ENCODE measurements around the gene KNOP1. TPM values are rescaled to one million over a fixed set of nuclear protein-coding genes. Genes with fewer than 3 reads are reported as not detected.
A peak's percentile ranks its signal among the peaks of the same experiment; 100 is the strongest.
"Not testable (repeated sequence)": the region's sequence is repeated elsewhere in the genome, so short reads cannot be mapped to it uniquely, and the experiment has no call there.

KNOP1 gene
- total RNA-seq, 1 donor from 2014 or later = 11.5 TPM

DNA sequence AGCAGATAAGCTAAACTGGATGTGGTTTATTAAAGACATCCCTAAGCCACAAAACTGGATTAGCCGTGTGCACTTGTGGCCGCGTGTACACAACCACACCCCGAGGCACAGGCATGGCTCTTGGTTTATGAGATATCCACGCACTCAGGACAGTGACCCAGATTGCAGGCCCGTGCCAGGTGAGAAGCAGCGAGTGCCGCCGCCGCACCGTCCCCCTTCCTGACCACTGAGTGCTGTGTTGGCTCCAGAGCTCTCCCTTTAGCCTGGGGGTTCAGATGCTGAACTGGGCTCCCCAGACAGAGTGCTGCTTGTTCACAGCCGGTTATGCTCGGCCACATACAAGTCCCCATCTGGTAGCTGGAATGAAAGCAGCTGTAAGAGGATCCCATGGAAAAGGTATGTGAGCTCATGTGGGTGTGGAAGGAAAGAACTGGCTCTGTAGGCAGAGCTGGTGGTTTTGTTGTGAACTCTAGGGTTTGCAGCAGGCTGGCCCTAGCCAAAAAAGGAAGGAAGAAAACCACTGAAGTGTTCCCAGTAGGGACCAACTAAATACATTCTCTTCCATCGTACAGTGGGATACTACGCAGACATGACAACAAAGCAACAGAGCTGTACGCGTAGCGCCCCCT lies 29.5 kb downstream of the KNOP1 start:
- H3K27me3 ChIP-seq (ENCODE audit: control insufficient read depth in 3 of 3, insufficient read depth in 3 of 3, low read length in 3 of 3) = no peaks in the 10 kb centered on the region
- peak overlapping the region; percentile 54 for H3K27ac ChIP-seq (ENCODE audit: low read depth, low read length)
- H3K9ac ChIP-seq (ENCODE audit: low read depth in 1 of 3, low read length in 3 of 3) = no peak overlapping the region
- H3K9me3 ChIP-seq (ENCODE audit: control insufficient read depth in 3 of 3, low read length in 3 of 3) = peaks cover 0 to 2% (median 0%) of the 10 kb centered on the region in 3 donors
- no peak overlapping the region for H3K4me3 ChIP-seq (ENCODE audit: low read length in 3 of 3)
- H3K4me1 ChIP-seq (ENCODE audit: control insufficient read depth in 3 of 3, insufficient read depth in 3 of 3, low read length in 3 of 3) = peaks cover 8 to 28% (median 21%) of the 10 kb centered on the region in 3 donors
- peaks cover 21 to 37% (median 21%) of the 10 kb centered on the region in 3 donors for H3K36me3 ChIP-seq (ENCODE audit: control insufficient read depth in 3 of 3, insufficient read depth in 3 of 3, low read length in 3 of 3)

DNA sequence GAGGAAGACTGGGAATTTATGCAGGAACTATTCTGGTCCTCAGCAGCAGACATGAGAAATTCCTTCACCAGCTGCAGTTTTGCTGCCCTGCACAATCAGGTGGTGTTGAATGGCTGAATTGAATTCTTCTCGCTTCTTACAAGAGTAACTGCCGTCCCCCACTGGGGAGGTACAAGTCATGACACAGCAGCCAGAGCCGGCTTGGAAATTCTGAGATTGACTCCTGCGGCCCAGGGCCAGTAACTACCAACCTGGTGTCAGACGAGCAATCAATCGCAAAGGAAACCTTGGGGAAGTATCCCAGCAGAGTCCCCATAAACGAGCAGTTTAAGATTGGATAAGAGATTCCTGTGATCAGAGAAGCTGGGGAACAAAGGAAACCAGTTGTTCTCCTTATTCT lies 30.7 kb downstream of the KNOP1 start:
- H3K27ac ChIP-seq (ENCODE audit: low read depth, low read length) = no peak overlapping the region
- H3K36me3 ChIP-seq (ENCODE audit: control insufficient read depth in 3 of 3, insufficient read depth in 3 of 3, low read length in 3 of 3) = peaks cover 27 to 47% (median 32%) of the 10 kb centered on the region in 3 donors
- H3K9ac ChIP-seq (ENCODE audit: low read depth in 1 of 3, low read length in 3 of 3) = no peak overlapping the region
- peaks cover 0 to 2% (median 0%) of the 10 kb centered on the region in 3 donors for H3K9me3 ChIP-seq (ENCODE audit: control insufficient read depth in 3 of 3, low read length in 3 of 3)
- H3K27me3 ChIP-seq (ENCODE audit: control insufficient read depth in 3 of 3, insufficient read depth in 3 of 3, low read length in 3 of 3) = no peaks in the 10 kb centered on the region
- peaks cover 8 to 28% (median 21%) of the 10 kb centered on the region in 3 donors for H3K4me1 ChIP-seq (ENCODE audit: control insufficient read depth in 3 of 3, insufficient read depth in 3 of 3, low read length in 3 of 3)
- no peak overlapping the region for H3K4me3 ChIP-seq (ENCODE audit: low read length in 3 of 3)

DNA sequence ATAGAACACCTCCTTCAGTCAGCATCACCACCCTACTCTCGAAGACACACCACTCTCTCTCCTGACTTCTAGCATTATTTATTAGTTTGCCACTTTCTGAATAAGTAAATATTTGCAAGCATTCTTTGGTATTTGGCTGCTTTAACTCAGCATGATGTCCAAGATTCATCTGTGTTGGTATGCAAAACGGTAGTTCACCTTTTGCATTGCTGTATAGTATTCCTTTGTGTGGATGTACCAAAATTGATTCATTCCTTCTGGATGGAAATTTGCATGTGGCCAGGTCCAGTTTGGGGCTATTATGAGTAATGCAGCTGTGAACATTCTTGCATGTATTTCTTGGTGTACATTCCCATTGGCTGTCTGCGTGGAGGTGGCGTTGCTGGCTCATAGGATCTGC lies 32.9 kb downstream of the KNOP1 start:
- Histone ChIP-seq H3K27me3 (ENCODE audit: control insufficient read depth in 3 of 3, insufficient read depth in 3 of 3, low read length in 3 of 3) (no peaks in the 10 kb centered on the region), H3K9me3 (ENCODE audit: control insufficient read depth in 3 of 3, low read length in 3 of 3) (peaks cover 0 to 2% (median 0%) of the 10 kb centered on the region in 3 donors), H3K4me1 (ENCODE audit: control insufficient read depth in 3 of 3, insufficient read depth in 3 of 3, low read length in 3 of 3) (peaks cover 9 to 30% (median 16%) of the 10 kb centered on the region in 3 donors), H3K36me3 (ENCODE audit: control insufficient read depth in 3 of 3, insufficient read depth in 3 of 3, low read length in 3 of 3) (peaks cover 27 to 42% (median 34%) of the 10 kb centered on the region in 3 donors), H3K27ac (ENCODE audit: low read depth, low read length) (no peak overlapping the region), H3K9ac (ENCODE audit: low read depth in 1 of 3, low read length in 3 of 3) (no peak overlapping the region), H3K4me3 (ENCODE audit: low read length in 3 of 3) (no peak overlapping the region)

DNA sequence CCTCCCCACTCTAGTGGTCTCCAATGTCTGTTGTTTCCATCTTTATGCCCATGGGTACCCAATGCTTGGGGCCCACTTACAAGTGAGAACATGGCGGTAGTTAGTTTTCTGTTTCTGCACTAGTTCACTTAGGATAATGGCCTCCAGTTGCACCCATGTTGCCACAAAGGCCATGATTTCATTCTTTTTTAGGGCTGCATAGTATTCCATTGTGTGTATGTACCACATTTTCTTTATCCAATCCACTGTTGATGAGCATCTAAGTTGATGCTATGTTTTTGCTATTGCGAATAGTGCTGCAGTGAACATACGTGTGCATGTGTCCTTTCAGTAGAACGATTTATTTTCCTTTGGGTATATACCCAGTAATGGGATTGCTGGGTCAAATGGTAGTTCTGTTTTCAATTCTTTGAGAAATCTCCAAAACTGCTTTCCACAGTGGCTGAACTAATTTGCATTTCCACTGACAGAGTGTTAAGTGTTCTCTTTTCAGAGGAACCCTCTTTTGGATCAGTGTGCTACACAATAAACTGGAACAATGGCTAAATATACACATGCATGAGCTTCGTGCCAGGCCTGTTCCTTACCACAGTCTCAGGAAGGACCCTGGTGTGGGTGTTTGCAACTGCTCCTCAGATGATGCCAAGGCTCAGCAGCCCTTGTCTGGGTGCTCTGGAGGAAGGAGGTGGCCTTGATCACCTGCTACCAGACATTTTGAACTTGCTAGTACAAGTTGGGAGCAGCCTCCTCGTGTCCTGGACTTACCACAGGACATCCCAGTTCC lies 34.4 kb downstream of the KNOP1 start:
- peaks cover 28 to 42% (median 34%) of the 10 kb centered on the region in 3 donors for H3K36me3 ChIP-seq (ENCODE audit: control insufficient read depth in 3 of 3, insufficient read depth in 3 of 3, low read length in 3 of 3)
- no peaks in the 10 kb centered on the region for H3K27me3 ChIP-seq (ENCODE audit: control insufficient read depth in 3 of 3, insufficient read depth in 3 of 3, low read length in 3 of 3)
- no peak overlapping the region for H3K27ac ChIP-seq (ENCODE audit: low read depth, low read length)
- no peak overlapping the region for H3K9ac ChIP-seq (ENCODE audit: low read depth in 1 of 3, low read length in 3 of 3)
- no peak overlapping the region for H3K4me3 ChIP-seq (ENCODE audit: low read length in 3 of 3)
- peaks cover 6 to 26% (median 13%) of the 10 kb centered on the region in 3 donors for H3K4me1 ChIP-seq (ENCODE audit: control insufficient read depth in 3 of 3, insufficient read depth in 3 of 3, low read length in 3 of 3)
- H3K9me3 ChIP-seq (ENCODE audit: control insufficient read depth in 3 of 3, low read length in 3 of 3) = peaks cover 0 to 2% (median 0%) of the 10 kb centered on the region in 3 donors

DNA sequence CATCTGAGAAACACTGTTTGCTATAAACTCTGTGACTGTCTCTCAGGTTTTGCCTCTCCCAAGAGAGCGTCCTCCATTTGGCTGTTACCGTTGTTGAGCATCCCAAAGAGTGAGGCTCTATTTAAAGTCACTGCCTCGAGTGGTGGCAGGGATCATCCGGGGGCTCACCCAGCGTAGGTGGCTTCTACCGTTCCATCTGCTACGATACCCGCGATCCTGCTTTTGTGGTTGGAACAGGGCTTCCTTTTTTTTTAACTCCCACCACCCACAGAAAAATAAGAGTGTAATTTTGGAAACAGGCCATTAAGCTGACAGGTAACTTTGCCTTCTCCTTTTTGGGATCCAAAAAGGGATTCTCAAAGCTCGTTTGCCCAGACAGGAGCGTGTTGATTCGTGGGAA lies 36.4 kb downstream of the KNOP1 start:
- H3K9ac ChIP-seq (ENCODE audit: low read depth in 1 of 3, low read length in 3 of 3) = no peak overlapping the region
- peaks cover 0 to 2% (median 0%) of the 10 kb centered on the region in 3 donors for H3K9me3 ChIP-seq (ENCODE audit: control insufficient read depth in 3 of 3, low read length in 3 of 3)
- H3K4me1 ChIP-seq (ENCODE audit: control insufficient read depth in 3 of 3, insufficient read depth in 3 of 3, low read length in 3 of 3) = peaks cover 6 to 26% (median 12%) of the 10 kb centered on the region in 3 donors
- no peak overlapping the region for H3K27ac ChIP-seq (ENCODE audit: low read depth, low read length)
- no peak overlapping the region for H3K4me3 ChIP-seq (ENCODE audit: low read length in 3 of 3)
- no peaks in the 10 kb centered on the region for H3K27me3 ChIP-seq (ENCODE audit: control insufficient read depth in 3 of 3, insufficient read depth in 3 of 3, low read length in 3 of 3)
- H3K36me3 ChIP-seq (ENCODE audit: control insufficient read depth in 3 of 3, insufficient read depth in 3 of 3, low read length in 3 of 3) = peaks cover 24 to 33% (median 31%) of the 10 kb centered on the region in 3 donors

DNA sequence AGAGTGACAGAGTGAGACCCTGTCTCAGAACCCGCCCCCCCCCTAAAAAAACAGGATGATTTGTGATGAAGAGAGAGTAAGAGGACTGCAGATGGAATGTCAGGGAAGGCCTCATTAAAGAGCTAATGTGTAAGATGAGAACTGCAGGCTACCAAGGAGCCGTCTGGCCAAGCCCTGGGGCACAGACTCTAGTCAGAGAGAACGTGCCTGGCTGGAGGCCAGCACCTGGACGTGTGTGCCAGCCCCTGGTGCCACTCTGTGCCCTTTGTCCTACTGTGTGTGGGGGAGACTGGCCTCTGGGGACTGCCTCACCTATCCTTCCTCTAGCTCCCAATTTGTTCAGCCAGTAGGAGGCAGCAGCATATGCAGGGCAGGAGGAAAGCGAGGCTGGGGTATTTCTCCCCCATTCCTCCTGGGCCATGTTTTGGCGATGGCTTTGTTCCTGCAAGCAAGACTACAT lies 37.1 kb downstream of the KNOP1 start:
- H3K9me3 ChIP-seq (ENCODE audit: control insufficient read depth in 3 of 3, low read length in 3 of 3) = peaks cover 0 to 2% (median 0%) of the 10 kb centered on the region in 3 donors
- H3K4me3 ChIP-seq (ENCODE audit: low read length in 3 of 3) = no peak overlapping the region
- H3K27ac ChIP-seq (ENCODE audit: low read depth, low read length) = no peak overlapping the region
- H3K4me1 ChIP-seq (ENCODE audit: control insufficient read depth in 3 of 3, insufficient read depth in 3 of 3, low read length in 3 of 3) = peaks cover 6 to 25% (median 12%) of the 10 kb centered on the region in 3 donors
- no peaks in the 10 kb centered on the region for H3K27me3 ChIP-seq (ENCODE audit: control insufficient read depth in 3 of 3, insufficient read depth in 3 of 3, low read length in 3 of 3)
- no peak overlapping the region for H3K9ac ChIP-seq (ENCODE audit: low read depth in 1 of 3, low read length in 3 of 3)
- peaks cover 24 to 32% (median 31%) of the 10 kb centered on the region in 3 donors for H3K36me3 ChIP-seq (ENCODE audit: control insufficient read depth in 3 of 3, insufficient read depth in 3 of 3, low read length in 3 of 3)

DNA sequence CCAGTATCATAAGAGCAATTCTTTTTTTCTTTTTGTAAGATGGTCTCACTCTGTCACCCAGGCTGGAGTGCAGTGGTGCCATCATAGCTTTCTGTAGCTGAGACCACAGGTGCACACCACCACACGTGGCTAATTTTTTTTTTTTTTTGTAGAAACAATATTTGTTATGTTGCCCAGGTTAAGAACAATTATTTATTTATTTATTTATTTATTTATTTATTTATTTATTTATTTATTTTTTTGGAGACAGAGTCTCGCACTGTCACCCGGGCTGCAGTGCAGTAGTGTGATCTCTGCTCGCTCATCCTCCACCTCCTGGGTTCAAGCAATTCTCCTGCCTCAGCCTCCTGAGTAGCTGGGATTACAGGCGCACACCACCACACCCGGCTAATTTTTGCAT lies 38.7 kb downstream of the KNOP1 start:
- not testable (repeated sequence) for H3K4me3 ChIP-seq (ENCODE audit: low read length in 3 of 3); H3K27me3 ChIP-seq (ENCODE audit: control insufficient read depth in 3 of 3, insufficient read depth in 3 of 3, low read length in 3 of 3); H3K27ac ChIP-seq (ENCODE audit: low read depth, low read length); H3K9ac ChIP-seq (ENCODE audit: low read depth in 1 of 3, low read length in 3 of 3); H3K9me3 ChIP-seq (ENCODE audit: control insufficient read depth in 3 of 3, low read length in 3 of 3)
- H3K36me3 ChIP-seq (ENCODE audit: control insufficient read depth in 3 of 3, insufficient read depth in 3 of 3, low read length in 3 of 3) = peaks cover 17 to 21% (median 18%) of the 10 kb centered on the region in 3 donors
- H3K4me1 ChIP-seq (ENCODE audit: control insufficient read depth in 3 of 3, insufficient read depth in 3 of 3, low read length in 3 of 3) = peaks cover 6 to 25% (median 12%) of the 10 kb centered on the region in 3 donors

DNA sequence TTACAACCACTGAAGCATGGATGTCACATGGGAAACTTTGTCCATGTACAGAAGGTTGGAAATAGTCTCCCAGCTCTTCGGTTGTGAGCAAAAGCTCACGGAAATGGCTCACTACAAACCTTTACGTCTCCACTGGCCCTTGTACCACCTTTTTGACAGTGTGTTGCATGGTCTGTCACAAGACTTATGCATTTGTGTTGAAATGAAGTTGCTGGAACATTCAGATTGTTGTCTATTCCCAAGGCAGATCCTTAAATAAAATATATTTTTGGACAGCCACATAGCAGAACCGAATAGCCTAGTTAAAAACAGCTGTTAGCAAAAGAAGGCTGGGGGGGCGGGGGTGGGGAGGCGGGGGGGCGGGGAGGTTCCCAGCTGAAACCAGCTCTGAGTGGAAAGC lies 39.2 kb downstream of the KNOP1 start:
- H3K4me1 ChIP-seq (ENCODE audit: control insufficient read depth in 3 of 3, insufficient read depth in 3 of 3, low read length in 3 of 3) = peaks cover 6 to 25% (median 12%) of the 10 kb centered on the region in 3 donors
- no peaks in the 10 kb centered on the region for H3K9me3 ChIP-seq (ENCODE audit: control insufficient read depth in 3 of 3, low read length in 3 of 3)
- H3K27me3 ChIP-seq (ENCODE audit: control insufficient read depth in 3 of 3, insufficient read depth in 3 of 3, low read length in 3 of 3) = no peaks in the 10 kb centered on the region
- H3K9ac ChIP-seq (ENCODE audit: low read depth in 1 of 3, low read length in 3 of 3) = no peak overlapping the region
- H3K4me3 ChIP-seq (ENCODE audit: low read length in 3 of 3) = no peak overlapping the region
- peaks cover 12 to 16% (median 16%) of the 10 kb centered on the region in 3 donors for H3K36me3 ChIP-seq (ENCODE audit: control insufficient read depth in 3 of 3, insufficient read depth in 3 of 3, low read length in 3 of 3)
- no peak overlapping the region for H3K27ac ChIP-seq (ENCODE audit: low read depth, low read length)

DNA sequence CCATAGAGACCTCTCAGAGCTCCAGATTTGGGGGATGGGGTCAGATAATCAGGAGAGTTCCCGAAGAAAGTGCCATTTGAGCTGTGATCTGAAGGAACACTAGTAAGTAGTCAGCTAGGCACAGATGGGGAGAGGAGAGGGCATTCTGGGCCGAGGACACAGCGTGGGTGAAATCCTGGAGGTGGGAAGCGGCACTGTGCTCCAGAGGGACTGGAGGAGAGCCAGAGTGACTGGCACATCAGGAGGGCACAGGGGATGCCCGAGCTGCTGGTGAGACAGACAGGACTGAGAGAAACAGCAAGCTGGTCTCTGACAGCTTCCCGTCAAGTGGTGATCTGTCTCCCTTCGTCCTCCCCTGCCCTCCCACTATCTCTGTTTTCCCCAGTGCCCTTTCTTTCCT lies 40.6 kb downstream of the KNOP1 start:
- no peaks in the 10 kb centered on the region for H3K9me3 ChIP-seq (ENCODE audit: control insufficient read depth in 3 of 3, low read length in 3 of 3)
- H3K36me3 ChIP-seq (ENCODE audit: control insufficient read depth in 3 of 3, insufficient read depth in 3 of 3, low read length in 3 of 3) = peaks cover 1 to 9% (median 3%) of the 10 kb centered on the region in 3 donors
- H3K4me3 ChIP-seq (ENCODE audit: low read length in 3 of 3) = no peak overlapping the region
- H3K4me1 ChIP-seq (ENCODE audit: control insufficient read depth in 3 of 3, insufficient read depth in 3 of 3, low read length in 3 of 3) = peaks cover 6 to 25% (median 12%) of the 10 kb centered on the region in 3 donors
- H3K27ac ChIP-seq (ENCODE audit: low read depth, low read length) = peak overlapping the region; percentile 40
- no peaks in the 10 kb centered on the region for H3K27me3 ChIP-seq (ENCODE audit: control insufficient read depth in 3 of 3, insufficient read depth in 3 of 3, low read length in 3 of 3)
- H3K9ac ChIP-seq (ENCODE audit: low read depth in 1 of 3, low read length in 3 of 3) = peak overlapping the region in 2 of 3 donors; percentile 14 to 40

DNA sequence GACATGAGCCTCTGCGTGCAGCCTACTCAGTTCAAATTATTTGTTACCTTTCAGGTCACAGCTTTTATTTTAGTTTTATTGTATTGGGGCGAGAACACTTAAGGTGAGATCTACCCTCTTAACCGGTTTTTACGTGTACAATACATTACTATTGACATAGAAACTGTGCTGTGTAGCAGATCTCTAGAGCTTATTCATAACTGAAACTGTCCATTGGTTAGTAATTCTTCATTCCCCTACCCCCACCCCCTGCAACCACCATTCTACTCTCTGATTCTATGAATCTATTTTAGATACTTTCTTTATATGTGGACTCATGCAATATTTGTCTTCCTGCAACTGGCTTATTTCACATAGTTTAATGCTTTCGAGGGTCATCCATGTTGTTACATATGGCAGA lies 43.5 kb downstream of the KNOP1 start:
- no peak overlapping the region for H3K9ac ChIP-seq (ENCODE audit: low read depth in 1 of 3, low read length in 3 of 3)
- no peak overlapping the region for H3K27ac ChIP-seq (ENCODE audit: low read depth, low read length)
- peaks cover 0 to 8% (median 5%) of the 10 kb centered on the region in 3 donors for H3K4me1 ChIP-seq (ENCODE audit: control insufficient read depth in 3 of 3, insufficient read depth in 3 of 3, low read length in 3 of 3)
- H3K4me3 ChIP-seq (ENCODE audit: low read length in 3 of 3) = no peak overlapping the region
- no peaks in the 10 kb centered on the region for H3K9me3 ChIP-seq (ENCODE audit: control insufficient read depth in 3 of 3, low read length in 3 of 3)
- H3K36me3 ChIP-seq (ENCODE audit: control insufficient read depth in 3 of 3, insufficient read depth in 3 of 3, low read length in 3 of 3) = peaks cover 6 to 20% (median 10%) of the 10 kb centered on the region in 3 donors
- no peaks in the 10 kb centered on the region for H3K27me3 ChIP-seq (ENCODE audit: control insufficient read depth in 3 of 3, insufficient read depth in 3 of 3, low read length in 3 of 3)

Data from skeletal muscle tissue (tissue), 4 donors.